Measurements from ENCODE around the gene CCDC177.

GRCh38 chr14:69535230-69535848 lies 39.3 kb downstream of the CCDC177 start:
- no peak for TF ChIP-seq POLR2A (IDR thresholded peaks at IDR 0.05)
- TF ChIP-seq, protein P1, sequence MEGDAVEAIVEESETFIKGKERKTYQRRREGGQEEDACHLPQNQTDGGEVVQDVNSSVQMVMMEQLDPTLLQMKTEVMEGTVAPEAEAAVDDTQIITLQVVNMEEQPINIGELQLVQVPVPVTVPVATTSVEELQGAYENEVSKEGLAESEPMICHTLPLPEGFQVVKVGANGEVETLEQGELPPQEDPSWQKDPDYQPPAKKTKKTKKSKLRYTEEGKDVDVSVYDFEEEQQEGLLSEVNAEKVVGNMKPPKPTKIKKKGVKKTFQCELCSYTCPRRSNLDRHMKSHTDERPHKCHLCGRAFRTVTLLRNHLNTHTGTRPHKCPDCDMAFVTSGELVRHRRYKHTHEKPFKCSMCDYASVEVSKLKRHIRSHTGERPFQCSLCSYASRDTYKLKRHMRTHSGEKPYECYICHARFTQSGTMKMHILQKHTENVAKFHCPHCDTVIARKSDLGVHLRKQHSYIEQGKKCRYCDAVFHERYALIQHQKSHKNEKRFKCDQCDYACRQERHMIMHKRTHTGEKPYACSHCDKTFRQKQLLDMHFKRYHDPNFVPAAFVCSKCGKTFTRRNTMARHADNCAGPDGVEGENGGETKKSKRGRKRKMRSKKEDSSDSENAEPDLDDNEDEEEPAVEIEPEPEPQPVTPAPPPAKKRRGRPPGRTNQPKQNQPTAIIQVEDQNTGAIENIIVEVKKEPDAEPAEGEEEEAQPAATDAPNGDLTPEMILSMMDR (IDR thresholded peaks at IDR 0.05), result peak in 5 of 6 experiments; percentile 37 to 67 (median 41)

Measured in esophagus squamous epithelium (tissue), 4 donors.